Stomach (tissue), 4 donors: ENCODE measurements around the gene PRDM2.

Experiments
- CTCF ChIP-seq, 7 experiments: fragments of 450-650 bp in 4 of 7; fragments of 200-600 bp in 3 of 7; sonication (generic) in 3 of 7; IDR thresholded peaks; one replicate each; pipeline ENCODE4 v1.5.1; 2016 to 2019; ENCODE audit warnings: antibody characterized with exemption in 7 of 7, control low read depth in 2 of 7, mild to moderate bottlenecking in 1 of 7
- POLR2AphosphoS5 ChIP-seq, 3 donors: sonication (generic); formaldehyde crosslinking; IDR thresholded peaks; one replicate each; pipeline ENCODE4 v1.6.1; 2016; ENCODE audit warnings: antibody characterized with exemption in 3 of 3

- TF ChIP-seq CTCF (IDR thresholded peaks at IDR 0.05) (no peak), POLR2AphosphoS5 (IDR thresholded peaks at IDR 0.05) (no peak)
Measured at GRCh38 chr1:13664451-13664850, 35.5 kb upstream of the PRDM2 start.
